ENCODE data around the gene CETN3.
"Not testable (repeated sequence)": the region's sequence is repeated elsewhere in the genome, so short reads cannot be mapped to it uniquely, and the experiment has no call there.

Gene CETN3

GRCh38 chr5:90378752-90379151, 30.8 kb downstream of the CETN3 start:
- POLR2A ChIA-PET (ENCODE audit: low non-redundant PET), result interaction anchor here (0.6 kb wide), 1 partner anchor 419 kb away, joined by 11 read pairs; no protein-coding TSS in a partner anchor
- no peak for TF ChIP-seq CTCF (conservative IDR thresholded peaks at IDR 0.05; ENCODE audit: low read depth)
- CTCF ChIA-PET, result interaction anchor here (0.6 kb wide), 1 partner anchor 29 kb away, joined by 3 read pairs; no protein-coding TSS in a partner anchor
- H3K27ac ChIP-seq, result no peak overlapping the region
- DNase-seq (ENCODE audit: low spot score), result no peak

GRCh38 chr5:90371269-90371668, 38.3 kb downstream of the CETN3 start:
- H3K27ac ChIP-seq; DNase-seq (ENCODE audit: low spot score); POLR2A ChIA-PET (ENCODE audit: low non-redundant PET): not testable (repeated sequence)
- CTCF ChIA-PET, result interaction anchor here (0.6 kb wide), 1 partner anchor 104 kb away, joined by 3 read pairs; no protein-coding TSS in a partner anchor

GRCh38 chr5:90368454-90369246, 40.9 kb downstream of the CETN3 start:
- POLR2A ChIA-PET (ENCODE audit: low non-redundant PET), result no interaction called here
- H3K27ac ChIP-seq, result no peak overlapping the region
- no peak for TF ChIP-seq CTCF (conservative IDR thresholded peaks at IDR 0.05; ENCODE audit: low read depth)
- CTCF ChIA-PET, result no interaction called here
- no peak for DNase-seq (ENCODE audit: low spot score)

GRCh38 chr5:90367879-90368278, 41.7 kb downstream of the CETN3 start:
- CTCF ChIA-PET, result interaction anchor here (0.7 kb wide), 1 partner anchor 133 kb away, joined by 5 read pairs; no protein-coding TSS in a partner anchor
- H3K27ac ChIP-seq, result no peak overlapping the region
- POLR2A ChIA-PET (ENCODE audit: low non-redundant PET), result no interaction called here
- DNase-seq (ENCODE audit: low spot score), result no peak
- TF ChIP-seq CTCF (conservative IDR thresholded peaks at IDR 0.05; ENCODE audit: low read depth), result no peak

- ChIA-PET CTCF (no interaction called here), POLR2A (ENCODE audit: low non-redundant PET) (no interaction called here)
- DNase-seq (ENCODE audit: low spot score), result no peak
- TF ChIP-seq CTCF (conservative IDR thresholded peaks at IDR 0.05; ENCODE audit: low read depth), result no peak
- H3K27ac ChIP-seq, result no peak overlapping the region
Measured at GRCh38 chr5:90366948-90367347, 42.6 kb downstream of the CETN3 start.

GRCh38 chr5:90365328-90365727, 44.2 kb downstream of the CETN3 start:
- no peak for TF ChIP-seq CTCF (conservative IDR thresholded peaks at IDR 0.05; ENCODE audit: low read depth)
- ChIA-PET POLR2A (ENCODE audit: low non-redundant PET) (no interaction called here), CTCF (no interaction called here)
- no peak for DNase-seq (ENCODE audit: low spot score)
- H3K27ac ChIP-seq, result no peak overlapping the region

Measured in RWPE1 (cell line).